ENCODE results near the gene CDK19.

DNA sequence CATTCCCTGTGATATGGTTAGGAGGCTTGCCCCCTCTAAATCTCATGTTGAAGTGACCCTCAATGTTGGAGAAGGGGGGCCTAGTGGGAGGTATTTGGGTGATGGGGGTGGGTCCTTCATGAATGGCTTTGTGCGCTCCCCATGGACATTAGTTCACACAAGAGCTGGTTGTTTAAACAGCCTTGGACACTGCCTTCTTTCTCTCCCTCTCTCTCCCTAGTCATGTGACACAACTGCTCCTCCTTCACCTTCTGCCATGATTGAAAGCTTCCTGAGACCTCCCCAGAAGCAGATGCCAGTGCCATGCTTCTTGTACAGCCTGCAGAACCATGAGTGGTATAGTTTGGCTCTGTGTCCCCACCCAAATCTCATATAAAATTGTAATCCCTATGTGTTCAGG lies 221.6 kb downstream of the CDK19 start:
- TF ChIP-seq, protein P1, sequence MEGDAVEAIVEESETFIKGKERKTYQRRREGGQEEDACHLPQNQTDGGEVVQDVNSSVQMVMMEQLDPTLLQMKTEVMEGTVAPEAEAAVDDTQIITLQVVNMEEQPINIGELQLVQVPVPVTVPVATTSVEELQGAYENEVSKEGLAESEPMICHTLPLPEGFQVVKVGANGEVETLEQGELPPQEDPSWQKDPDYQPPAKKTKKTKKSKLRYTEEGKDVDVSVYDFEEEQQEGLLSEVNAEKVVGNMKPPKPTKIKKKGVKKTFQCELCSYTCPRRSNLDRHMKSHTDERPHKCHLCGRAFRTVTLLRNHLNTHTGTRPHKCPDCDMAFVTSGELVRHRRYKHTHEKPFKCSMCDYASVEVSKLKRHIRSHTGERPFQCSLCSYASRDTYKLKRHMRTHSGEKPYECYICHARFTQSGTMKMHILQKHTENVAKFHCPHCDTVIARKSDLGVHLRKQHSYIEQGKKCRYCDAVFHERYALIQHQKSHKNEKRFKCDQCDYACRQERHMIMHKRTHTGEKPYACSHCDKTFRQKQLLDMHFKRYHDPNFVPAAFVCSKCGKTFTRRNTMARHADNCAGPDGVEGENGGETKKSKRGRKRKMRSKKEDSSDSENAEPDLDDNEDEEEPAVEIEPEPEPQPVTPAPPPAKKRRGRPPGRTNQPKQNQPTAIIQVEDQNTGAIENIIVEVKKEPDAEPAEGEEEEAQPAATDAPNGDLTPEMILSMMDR (IDR thresholded peaks at IDR 0.05; ENCODE audit: low read length): no peak
- no peak for TF ChIP-seq EZH2 (IDR thresholded peaks at IDR 0.05; ENCODE audit: borderline replicate concordance, low read length)

Data from OCI-LY1 (cell line).